GM21619 (cell line): ENCODE results near the gene ARL5B.

Experiments
- ATAC-seq: cut with Tn5 transposase; IDR thresholded peaks from one replicate; pipeline ENCODE4 v1.9.1; 2021; ENCODE audit not compliant: unreplicated experiment

The ARL5B gene

GRCh38 chr10:18658271-18659124 is 733 bp upstream of the ARL5B start:
- ATAC-seq, result peak; percentile 2

DNA sequence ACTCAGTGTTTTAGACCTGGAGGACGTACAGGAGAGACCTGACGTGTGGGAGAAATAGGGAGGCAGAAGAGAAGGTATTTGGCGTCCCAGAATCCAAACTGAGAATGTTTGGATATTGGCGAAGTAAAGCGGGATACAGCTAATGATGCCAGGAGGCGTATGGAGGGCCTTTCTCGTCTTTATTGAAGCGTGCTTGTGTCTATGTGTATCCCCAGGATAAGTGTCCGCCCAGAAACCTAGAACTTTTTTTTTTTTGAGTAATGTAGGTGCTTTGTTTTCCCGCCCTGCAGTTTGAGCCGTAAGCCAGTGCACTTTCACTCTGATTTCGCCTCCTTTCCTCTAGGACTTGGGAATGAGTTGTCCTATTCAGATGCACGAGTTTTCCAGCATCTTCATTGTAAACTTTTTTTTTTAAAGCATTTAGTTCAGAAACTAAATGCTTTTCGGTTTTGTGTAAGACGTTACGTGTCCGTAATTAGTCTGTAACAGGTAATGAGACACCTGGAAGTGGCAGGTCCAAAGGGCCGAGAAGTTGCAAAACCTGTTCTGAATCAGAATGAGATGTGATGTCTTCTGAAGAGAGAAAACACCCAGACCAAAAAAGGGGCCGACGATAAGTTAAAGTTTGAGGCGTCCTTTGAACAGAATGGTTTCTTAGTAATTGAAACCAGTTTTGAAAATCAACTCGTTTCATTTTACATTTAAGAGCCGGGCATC is 746 bp downstream of the ARL5B start:
- ATAC-seq, result peak; percentile 17

DNA sequence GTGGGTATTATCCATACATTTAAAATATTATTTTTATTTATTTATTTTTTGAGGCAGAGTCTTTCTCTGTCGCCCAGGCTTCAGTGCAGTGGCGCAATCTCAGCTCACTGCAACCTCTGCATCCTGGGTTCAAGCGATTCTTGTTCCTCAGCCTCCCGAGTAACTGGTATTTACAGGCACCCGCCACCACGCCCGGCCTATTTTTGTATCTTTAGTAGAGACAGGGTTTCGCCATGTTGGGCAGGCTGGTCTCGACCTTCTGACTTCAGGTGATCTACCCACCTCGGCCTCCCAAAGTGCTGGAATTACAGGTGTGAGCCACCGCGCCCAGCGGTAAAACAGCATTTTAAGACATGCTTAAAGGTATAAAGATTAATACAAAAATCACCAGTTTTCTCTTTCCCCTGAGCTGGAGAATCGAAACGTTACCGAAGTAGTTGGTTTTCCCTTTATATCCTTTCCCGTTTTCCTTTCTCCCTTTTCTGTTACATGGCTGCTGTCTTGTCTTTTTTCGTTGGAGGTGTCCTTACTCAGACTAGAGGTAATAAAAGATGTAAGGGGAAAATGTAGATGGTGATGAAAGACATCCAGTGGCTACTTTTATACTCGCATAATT is 1.7 kb downstream of the ARL5B start:
- ATAC-seq, result no peak

DNA sequence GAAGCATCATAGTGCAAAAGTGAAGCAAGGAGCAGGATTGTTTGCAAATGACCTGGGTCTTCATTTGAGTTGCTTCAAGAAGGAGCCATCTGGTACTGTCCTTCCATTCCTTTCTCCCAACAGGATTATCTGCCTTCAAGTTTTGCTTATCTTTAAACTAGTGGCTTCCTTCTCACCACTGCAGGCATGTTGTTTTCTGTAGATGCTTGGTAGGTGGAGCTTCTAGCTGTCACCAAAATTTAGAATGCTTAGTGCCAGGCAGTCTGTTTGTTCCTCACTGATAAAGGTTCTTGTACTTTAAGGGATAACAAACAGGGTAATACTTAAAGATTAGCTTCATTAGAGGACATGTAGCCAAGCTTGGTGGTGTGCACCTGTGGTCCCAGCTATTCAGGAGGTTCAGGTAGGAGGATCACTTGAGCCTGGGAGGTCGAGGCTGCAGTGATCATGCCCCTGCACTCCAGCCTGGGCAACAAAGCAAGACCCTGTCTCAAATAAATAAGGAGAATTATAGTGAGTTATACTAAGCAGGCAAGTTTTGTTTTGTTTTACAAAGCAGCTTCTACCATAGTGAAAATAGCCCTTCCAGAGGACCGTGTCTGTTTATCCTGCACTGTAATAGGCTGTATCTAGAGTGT is 5.7 kb downstream of the ARL5B start:
- ATAC-seq, result no peak

GRCh38 chr10:18665815-18666558 is 6.8 kb downstream of the ARL5B start:
- ATAC-seq, result no peak

- ATAC-seq, result no peak
Observed at GRCh38 chr10:18666810-18667209, 7.6 kb downstream of the ARL5B start.

DNA sequence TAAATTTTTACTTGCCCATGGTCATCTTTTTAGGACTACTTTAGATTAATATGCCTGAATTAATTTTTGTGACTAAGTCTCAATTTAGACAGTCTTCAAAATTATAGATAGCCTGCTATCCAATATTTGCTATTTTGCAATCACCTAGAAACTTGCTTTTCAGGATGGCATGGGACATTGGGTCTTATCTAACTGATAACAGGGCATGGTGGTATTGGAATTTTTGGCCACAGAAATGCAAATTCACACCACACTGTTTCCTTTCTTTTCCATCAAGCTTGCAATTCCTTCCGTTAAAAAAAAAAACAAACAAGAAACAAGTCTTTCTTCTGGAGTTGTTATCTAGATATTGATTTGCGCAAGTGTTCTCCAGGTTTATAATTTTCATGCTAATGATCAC is 8.8 kb downstream of the ARL5B start:
- ATAC-seq, result no peak

DNA sequence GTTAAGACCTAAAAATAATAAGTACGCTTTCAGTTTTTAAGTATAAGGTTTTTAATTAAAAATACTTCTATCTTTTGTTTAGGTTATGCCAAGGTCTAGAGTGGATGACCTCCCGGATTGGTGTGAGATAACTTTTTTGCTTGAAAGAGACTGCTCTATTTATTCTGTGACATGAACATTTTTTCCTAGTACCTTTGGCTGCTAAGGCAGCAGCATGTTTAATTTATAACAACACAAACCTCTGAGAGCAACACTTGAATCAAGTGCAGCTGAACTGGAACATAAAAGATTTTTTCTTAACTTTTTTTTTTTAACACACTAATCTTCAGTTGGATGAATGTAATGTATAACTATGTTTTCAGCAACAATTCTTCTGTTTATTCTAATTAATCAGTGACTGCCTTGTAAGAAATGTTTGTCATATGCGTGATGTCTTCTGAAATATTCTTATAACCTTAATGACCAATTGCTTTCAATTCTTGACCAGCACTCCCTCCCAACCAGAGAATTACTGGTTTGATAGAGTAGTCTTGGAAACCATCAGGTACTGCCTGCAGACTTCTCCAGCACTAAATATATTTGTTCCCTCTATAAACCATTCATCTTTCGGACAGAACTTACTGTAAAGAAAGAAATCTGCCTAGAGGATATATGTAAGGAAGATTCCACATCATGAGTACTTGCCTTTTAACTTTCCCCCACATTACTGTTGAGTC is 16.0 kb downstream of the ARL5B start:
- ATAC-seq, result no peak

DNA sequence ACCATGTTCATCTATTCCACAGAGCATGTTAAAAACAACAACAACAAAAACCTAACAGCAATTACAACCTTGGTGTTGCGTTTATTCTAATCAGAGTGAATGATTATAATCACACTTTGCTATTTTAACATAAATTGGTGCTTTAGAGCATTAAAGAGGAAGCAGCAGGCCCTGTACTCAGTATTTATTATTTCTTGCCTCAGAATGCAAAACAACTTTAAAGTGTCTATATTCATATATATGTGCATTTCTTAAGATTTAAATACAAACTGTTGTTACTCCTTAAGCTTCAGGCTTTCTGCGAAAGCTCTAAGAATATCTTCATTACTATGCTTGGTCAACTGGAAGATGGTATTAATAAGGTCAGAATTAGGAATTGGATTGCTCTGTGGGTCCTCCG is 21.5 kb downstream of the ARL5B start:
- ATAC-seq, result no peak

- no peak for ATAC-seq
Observed at GRCh38 chr10:18681366-18681765, 22.1 kb downstream of the ARL5B start.

DNA sequence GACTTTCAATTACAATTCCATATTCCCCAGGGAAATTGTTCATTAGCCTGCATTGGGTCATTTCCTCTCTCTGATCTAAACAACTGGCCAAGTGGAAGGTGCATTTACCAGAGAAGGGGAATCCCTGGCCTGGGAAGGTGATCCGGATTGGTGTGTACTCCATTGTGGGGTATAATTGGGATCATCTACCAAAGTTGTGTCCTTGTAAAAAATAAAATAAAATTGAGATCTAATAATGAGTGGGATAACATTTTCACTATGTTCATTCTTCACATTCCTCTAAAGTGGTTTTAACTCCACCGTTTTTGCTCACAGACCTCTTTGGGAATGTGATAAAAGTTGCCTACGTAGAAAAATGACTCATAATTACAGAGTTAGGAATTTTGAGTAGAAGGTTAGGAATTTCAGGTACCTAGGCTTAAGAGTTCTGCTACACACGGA is 22.8 kb downstream of the ARL5B start:
- ATAC-seq, result no peak

DNA sequence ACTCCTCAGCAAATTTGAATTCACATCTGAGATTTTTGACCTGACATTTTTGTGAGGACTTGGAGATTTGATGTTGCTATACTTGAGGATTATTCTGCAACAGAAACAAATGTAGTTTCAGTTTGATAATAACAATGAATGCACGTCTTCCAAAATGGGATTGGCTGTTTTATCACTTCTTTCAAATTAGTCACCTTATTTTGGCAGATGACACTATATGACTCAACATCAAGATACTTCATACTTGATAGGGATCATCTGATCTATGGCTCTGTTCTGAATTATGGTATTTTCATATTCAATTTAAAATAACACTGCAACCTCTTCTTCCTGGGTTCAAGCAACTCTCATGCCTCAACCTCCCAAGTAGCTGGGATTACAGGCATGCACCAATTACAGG is 24.2 kb downstream of the ARL5B start:
- no peak for ATAC-seq

DNA sequence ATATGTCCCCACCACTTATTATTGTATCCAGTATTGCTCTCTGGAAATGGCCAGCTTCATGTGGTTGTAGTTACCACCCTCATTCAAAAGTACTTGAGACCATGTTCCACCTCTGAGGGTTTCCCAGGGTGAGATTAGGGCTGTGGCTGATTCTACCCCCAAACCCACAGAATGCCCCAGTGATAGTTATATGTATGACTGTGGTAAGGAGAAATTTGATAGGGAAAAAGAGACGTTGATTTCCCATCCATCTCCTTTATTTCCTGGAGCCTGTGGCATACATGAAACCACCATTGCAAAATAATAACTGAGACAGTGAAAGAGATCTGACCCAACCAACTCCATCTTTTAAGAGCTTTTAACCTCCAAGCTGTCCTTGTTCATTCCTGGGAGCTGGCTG is 25.2 kb downstream of the ARL5B start:
- no peak for ATAC-seq

DNA sequence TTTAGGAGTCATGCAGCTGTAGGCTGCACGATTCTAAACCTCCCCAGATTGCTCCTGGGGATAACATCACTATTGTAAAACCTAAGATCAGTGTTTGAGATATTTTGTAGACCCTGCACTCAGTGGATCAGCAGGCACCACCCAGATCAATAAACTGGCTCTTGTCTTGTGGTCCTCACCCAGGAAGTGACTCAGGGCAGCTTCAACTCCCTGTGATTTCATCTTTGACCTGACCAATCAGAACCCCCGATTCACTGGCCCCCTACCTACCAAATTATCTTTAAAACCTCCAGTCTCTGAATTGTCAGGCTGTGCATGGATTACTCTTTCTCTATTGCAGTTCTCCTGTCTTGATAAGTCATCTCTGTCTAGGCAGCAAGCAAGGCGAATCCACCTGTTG is 25.7 kb downstream of the ARL5B start:
- ATAC-seq, result no peak

GRCh38 chr10:18685555-18685954 is 26.3 kb downstream of the ARL5B start:
- ATAC-seq, result no peak

DNA sequence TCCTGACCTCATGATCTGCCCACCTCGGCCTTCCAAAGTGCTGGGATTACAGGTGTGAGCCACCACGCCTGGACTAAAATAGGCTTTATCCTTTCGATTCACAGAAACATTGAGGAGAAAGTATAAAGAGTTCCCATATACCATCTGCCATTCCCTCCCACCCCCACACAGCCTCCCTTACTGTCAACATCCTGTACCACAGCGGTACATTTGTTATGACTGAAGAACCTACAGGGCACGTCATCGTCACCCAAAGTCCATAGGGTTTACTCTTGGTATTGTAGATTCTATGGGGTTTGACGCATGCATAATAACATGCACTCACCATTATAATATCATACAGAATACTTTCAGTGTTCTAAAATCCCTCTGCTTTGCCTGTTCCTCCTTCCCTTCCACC is 28.0 kb downstream of the ARL5B start:
- ATAC-seq, result no peak

GRCh38 chr10:18687706-18688105 is 28.5 kb downstream of the ARL5B start:
- no peak for ATAC-seq

DNA sequence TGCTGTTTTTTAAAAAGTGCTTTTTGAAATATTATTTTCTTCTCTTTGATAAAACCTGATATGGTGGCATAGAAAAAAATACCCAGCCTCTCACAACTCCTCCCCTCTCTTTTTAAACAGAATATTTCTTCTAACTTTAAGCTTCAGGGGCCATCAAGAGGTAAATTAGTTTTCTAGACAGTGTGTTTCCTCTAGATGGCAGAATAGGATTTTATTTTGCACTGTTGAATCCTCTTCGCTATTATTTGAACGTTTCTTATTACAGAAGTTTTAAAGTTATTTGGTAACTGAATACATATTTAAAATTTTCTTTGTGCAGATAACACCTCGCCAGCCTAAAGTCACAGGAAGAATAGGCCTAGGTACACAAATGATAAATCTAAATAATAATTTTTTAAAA is 30.3 kb downstream of the ARL5B start:
- no peak for ATAC-seq

- ATAC-seq, result no peak
Observed at GRCh38 chr10:18690541-18690940, 31.3 kb downstream of the ARL5B start.
